ENCODE measurements around the gene FZD4.
A peak's percentile ranks its signal among the peaks of the same experiment; 100 is the strongest.
"Not testable (repeated sequence)": the region's sequence is repeated elsewhere in the genome, so short reads cannot be mapped to it uniquely, and the experiment has no call there.

Gene FZD4

DNA sequence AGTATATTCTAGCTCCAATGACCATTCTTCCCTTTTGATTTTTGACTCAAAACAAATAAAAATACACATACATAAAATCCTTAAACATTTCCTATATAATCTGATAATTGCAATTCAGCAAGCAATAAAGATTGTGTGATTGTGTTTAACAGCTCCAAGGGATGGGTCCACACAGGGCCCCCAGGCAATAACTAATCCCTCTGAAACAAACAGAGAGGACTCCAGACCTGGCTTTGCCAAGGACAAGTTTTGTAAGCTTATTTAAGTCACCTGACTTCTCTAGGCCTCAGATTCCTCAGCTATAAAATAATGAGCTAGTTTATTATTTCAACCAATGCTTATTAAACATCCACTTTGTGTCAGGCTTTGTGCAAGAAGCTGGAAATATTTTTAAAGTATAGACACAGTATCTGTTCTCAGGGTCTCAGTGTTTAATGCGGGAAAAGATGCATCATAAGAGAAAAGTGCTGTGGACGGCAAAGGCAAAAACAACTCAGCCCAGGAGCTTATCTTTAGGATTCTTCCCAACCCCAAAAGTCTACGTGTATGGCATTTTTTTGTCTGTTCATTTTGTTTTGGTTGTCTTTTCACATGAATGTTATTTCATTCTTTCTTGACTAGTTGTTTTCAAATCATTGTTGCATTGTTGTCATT, 20.1 kb downstream of the FZD4 start:
- no peak for DNase-seq

DNA sequence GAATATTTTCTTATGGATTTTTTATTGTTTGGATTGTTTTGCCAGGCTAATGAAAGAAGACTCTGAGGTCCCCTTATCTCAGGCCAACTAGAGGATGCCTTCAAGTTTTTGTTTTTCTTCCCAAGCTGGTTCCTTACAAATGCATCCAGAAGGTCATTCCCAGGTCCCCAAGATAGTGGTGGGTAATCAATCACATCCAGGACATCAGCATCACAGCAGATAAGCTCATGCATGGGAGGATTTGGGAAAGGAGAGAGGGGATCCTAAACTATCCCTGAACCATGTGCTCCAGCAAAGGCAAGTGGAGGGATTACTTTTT, 20.7 kb downstream of the FZD4 start:
- DNase-seq = no peak

DNA sequence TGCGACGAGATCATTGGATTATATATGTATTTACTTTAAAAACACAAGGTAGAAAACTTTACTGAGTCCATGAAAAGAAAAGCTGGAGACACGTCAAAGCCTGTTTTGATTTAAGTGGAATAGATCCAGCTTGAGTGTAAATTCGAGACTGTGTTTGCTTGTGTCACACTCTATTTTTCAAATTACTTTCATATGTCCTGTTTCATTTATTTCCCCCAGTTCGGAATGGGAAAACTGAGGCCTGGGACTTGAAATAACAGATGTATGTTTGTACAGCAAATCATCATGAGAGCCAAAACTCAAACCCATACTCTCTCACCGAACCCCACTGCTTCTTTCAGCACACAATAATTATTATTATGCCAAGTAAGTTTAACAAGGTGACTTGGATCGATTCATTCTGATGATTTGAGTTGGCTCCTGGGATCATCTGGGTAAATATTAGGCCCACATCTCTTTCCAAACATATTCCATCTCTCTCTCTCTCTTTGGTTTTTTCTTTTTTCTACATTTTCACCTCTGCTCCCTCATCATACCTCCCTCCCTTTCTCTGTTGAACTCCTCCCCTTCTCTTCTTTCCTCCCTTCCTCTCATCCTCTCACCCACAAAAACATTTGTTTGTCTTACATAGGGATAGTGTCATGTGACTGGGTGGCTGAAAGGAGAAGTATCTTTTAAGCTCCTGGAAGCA, 21.2 kb downstream of the FZD4 start:
- no peak for DNase-seq

DNA sequence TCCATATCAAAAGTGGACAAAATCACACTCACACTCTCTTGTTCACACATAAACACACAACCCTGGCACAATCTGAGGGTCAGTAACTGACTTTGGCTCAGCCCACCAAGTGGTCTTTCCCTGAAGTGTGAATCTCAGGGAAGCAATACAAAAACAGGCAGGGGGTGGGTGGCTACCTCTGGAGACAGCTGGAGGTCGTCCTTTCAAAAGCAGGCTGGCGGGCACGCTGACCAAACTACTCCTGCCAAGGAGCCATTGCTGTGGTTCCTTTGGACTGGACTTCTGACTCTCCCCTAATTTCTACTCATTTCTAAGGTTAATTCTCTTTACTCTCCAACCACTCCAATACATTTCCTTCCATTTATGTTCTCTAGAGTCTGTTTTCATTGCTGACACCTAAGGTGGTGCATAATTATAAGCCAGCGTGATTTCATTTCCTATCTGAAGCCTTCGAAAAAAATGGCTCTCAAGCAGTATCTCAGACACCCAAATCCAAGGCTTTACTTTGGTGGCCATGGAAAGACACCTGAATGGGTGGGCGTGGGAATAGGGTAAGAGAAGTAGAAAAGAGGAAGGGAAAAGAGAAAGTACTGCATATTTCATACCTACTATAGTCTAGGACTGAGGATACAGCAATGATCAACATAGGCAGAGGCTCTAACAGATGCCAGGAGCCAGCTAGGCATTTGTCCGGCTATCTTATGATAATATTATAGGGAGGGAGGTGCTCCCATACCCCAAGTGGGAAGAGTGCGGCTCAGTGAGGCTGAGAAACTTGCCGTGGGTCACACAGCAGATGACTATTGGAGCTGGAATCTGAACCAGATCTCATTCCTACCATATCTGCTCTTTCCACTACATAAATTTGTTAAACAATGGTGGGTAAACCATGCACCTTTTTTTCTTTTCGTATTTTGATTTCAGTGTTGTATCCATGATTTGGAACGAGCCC, 22.0 kb downstream of the FZD4 start:
- no peak for DNase-seq

DNA sequence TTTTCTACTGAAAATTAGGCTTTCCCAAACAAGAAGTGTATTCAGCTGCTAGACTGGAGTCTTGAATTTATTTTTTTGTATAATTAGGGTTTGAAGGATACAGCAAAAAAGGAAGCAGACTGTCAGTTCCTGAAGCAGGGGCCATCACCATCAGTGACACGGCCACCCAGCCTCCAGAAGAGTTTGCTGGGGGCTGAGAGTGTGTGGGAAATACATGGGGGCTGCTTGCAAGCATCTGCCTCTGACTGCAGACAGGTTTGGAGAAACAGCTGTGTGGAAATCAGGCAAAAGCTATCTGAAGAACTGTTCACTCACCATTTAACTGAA, 23.0 kb downstream of the FZD4 start:
- DNase-seq = no peak

DNA sequence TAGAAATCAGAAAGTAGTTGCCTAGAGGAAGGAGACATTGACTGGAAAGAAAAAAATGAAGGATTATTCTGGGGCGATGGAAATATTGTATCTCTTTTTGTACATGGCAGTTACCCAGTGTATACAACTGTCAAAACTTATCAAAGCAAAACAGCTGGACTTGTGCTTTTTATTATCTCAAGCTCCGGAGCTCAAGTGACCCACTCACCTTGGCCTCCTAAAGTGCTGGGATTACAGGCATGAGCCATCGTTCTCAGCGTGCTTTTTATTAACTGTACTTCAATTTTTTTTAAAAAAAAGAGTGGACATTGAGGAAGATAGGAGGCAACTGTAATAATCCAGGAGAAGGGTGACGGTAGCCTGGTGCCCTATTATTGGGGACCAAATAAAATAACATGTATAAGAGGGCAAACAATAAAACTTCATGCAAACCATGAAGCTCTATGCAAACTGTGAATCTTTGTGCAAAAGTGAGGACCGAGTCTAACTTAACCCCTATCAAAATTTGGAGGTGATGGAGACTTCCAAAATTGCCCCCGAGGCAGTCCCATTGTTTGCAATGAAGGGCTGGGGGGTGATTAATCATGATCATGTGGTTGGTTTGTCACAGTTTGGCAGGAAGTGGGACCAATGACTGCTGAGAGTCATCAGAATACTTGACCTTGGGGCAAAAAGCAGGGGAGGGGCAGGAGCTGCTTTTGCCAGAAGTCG, 23.5 kb downstream of the FZD4 start:
- DNase-seq = no peak

DNA sequence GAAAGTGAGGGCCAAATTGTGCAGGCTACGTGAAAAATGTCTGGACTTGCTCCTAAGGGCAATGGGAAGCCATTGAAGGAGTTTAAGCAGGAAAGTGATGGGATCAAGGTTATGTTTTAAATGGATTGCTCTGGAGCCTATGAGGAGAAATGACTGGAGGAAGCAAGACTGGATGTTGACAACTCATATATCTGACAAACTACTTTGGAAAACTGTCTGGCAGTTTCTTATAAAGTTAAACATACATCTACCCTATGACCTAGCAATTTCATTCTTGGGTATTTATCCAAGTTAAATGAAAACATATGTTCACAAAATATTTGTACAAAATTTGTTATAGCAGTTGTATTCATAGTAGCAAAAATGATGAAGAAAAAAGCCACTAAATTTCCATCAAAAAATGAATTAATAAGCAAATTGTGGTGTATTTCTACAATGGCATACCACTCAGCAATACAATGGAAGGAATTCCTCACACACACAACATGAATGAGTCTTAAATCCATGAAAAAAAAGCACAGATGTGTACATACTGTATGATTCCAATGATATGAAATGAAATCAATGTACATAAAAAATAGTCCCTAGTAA, 24.1 kb downstream of the FZD4 start:
- no peak for DNase-seq

DNA sequence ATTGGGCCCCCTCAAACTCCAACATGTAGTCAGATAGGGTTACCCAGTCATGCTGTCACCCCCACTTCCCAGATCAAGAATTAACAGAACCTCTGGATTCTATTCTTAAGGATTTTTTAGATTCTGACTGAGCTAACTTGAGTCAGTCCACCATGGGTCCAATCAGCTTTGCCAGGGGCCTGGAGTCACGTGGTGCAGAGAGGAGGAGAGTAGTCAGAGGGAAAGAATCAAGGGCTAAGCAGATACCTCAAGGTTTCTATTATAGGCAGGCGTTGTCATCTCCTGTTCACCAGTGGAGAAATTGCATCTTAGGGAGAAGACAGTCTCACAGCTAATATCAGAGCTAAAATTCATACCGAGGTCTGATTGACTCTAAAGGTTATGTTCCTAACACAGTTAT, 28.2 kb downstream of the FZD4 start:
- DNase-seq = no peak

DNA sequence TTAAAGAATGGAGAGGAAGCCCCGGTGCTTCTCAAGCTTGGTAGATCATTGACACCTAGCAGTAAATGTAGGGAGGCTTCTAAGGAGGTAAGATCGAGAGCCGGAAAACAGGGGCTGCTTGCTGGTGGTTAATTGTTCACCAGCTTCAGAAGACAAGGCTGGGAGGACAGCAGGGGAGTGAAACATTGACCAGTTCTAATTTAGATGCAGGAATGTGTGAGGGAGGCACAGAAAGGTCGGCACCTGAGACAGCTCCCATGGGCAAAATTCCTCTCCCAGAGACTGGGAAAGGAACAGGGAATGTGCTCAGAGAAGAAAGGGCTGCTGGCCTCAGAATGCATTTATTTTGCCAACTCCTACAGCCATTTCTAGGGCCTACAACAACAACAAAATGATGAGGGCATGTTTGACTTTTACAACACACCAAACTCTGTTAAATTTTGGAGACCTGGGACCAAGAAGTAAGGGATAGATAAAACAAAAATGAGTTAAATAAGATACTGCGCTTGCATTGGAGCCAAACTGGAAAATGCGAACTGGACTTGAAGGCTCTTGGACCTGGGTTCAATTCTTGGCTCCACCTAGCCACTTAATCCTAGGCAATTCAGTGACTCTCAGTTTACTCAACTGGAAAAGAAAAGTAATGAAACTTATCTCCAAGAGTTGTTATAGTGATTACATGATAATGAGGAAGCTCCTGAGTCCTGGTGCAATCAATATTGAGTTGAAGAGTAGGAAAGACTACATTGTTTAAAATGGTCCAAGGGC, 31.0 kb downstream of the FZD4 start:
- DNase-seq = no peak

DNA sequence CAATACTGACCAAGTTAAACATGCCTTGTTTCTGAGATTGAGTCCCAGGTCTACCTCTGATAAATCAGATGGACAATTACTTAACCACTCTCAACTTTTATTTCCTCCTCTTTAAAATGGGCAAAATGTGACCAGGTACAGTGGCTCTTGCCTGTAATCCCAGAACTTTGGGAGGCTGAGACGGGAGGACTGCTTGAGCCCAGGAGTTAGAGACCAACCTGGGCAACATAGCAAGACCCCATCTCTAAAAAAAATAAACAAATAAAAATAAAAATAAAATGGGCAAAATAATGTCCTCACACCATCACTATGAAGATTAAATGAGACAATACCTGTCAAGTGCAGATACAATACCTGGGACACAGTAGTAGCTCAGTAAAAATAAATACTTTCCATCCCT, 33.0 kb downstream of the FZD4 start:
- DNase-seq = no peak

DNA sequence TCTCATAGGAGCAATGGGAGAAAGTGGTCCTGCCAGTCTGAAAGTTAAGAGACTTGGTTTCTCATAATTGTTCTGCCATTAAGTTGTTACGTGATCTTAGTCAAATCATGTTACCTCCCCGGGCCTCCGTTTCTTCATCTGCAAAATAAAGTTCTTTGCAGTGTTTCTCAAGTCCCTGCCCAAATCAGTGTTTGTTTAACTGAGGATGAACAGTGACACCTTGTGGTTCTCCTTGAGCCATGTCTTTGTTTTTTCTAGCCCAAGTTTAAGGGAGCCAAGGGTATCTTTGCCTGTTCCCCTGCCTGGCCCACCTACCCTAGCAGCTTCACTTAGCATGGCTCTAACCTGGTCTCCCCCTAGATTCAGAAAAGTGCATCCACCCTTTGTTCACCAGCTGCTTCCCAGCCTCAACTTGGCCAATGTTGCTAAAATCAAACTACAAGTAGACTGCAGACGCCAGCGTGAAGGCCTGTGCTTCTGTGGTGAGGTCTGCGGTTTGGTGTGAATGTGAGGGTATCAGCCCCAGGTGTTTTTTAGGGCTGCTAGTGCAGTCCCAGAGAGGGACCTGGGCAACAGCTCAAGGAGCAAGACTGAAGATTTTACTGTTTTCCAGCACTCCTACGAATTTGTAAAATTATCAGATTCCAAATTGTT, 35.5 kb downstream of the FZD4 start:
- DNase-seq = peak; percentile 63 to 71

DNA sequence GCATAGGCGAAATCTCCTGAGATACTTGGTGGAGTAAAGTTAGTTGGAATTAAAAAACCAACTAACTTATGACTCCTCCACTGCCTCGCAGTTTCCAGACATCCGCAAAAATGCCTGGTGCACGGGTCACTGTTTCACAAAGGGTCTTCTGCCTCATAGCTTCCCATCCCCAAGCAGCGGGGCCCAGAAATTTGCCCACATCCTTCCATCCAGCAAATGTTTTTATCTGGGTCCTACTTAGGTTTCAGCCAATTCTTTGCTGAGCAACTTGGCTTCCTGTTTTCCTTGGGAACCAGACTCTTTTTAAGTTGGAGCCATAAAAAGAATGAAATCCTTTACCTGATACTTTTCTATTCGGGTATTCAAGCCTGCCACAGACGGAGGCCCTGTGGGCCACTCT, 36.2 kb downstream of the FZD4 start:
- no peak for DNase-seq

DNA sequence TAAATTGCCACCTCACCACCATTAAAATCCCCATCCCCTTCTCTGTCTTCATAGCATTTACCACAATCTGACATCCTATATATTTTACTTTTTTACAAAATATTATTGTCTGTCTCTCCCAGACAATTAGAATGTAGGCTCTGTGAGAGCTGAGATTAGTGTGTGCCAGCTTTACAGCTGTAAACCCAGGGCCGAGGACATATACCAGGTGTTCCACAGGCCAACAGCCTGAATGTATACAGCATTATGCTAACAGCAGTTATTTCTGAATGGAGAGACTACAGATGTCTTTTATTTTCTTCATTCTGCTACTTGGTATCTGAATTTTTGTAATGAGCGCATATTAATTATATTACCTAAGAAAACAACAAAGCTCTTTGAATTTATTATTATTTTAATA, 36.7 kb downstream of the FZD4 start:
- DNase-seq = no peak

DNA sequence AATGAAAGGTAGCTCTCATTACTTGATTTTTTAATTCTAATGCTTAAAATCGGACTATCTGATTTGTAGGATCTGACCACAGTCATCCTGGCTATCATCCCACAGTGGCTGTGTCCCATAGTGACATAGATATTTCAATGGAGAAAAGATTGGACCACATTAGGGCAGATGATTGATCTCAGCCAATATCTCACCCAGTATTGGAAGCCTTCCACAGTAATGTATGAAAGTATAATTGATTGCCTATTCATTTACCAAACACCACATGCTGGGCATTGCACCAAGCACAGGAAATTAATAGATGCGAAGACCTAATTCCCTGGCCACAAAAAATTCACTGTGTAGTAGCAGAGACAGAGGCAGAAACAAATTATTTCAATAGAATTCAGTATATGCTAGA, 37.6 kb downstream of the FZD4 start:
- DNase-seq = no peak

DNA sequence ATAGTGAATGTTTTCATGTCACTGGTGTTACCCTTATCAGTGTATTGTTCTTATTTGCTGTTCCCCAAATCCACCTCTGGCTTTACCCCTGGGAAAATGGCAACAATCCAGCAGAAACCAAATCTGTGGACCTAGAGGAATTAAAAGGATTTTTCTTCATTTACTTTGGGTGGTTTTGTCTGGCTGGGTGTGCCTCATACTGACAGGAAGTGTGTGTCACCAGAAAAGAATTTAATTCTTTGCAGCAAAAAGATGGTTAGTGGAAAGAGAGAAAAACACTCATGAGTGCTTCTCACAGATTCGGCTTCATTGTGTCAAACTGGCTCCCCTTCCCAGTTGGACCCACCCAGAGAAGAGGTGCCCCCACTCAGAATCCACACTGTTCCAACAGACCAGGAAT, 38.9 kb downstream of the FZD4 start:
- no peak for DNase-seq

DNA sequence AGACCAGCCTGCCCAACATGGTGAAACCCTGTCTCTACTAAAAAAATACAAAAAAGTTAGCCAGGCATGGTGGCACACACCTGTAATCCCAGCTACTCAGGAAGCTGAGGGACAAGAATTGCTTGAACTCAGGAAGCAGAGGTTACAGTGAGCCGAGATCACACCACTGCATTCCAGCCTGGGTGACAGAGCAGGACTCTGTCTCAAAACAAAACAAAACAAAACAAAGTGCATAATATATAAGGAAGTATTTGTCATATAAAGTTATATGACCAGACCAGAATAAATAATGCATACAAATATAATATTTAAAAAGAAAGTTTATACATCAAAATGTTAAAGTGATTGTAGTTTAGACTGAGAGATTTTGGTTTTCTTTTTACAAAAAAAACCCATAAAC, 39.3 kb downstream of the FZD4 start:
- DNase-seq = not testable (repeated sequence)

DNA sequence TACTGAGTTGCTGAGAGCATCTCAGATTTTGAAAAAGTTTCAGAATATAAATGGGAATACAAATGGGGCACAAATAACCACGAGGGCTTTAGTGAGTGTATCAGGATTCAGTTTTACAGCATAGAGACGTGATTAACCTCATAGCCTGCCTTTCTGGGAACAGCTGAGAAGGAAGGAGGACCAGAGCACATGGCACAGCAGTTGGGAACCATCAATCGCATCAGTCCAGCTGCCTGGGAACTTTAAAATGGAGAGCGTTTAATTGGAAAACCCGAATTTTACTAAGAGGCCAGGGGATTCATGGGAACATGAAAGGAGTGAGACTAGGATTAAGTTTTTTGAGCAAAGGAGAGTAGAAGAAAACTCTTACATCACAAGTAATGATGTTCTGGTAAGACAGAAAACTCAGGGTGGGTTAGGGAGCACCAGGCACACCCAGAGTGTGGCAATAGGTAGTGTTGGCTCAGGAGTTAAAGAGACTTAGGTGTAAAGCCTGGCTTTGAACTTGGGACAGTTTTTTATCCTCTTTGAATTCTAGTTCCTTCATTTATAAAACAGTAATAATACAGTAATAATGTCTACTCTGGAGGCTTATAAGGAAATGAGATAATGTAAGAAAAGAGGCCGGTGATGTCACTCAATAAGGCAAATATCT, 40.2 kb downstream of the FZD4 start:
- DNase-seq = no peak

DNA sequence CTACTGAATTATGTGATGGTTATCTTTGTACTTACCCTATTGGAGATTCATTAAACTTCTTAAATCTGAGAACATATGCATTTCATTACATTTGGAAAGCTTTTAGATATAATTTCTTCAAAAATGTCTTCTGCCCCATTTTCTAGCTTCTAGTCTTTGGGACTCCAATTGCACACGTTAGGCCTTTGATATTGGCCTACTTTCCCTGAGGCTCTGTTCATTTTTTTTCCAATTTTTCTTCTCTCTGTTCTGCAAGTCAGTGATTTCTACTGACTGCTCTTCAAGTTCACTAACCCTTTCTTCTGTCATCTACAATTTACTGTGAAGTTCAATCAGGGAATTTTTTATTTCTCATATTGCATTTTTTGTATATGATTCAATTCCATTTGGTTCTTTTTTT, 43.0 kb downstream of the FZD4 start:
- DNase-seq = no peak

DNA sequence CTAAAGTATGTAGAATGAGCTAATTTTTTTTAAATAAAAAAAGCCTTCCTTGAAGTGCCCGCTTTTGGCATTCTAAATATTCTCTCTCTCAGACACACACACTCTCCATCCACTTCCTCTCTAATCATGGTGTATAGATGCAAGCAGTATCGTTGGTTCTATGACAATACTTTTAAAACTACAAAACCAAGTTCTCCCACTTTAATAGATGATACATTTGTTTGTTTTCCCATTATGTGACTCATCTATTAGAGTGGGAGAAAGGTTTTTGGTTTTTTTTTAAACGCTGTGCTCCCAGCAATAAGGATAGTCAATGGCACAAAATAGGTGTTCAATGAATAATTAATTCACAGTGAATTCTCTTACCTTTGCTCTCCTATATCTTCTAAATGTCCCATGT, 44.6 kb downstream of the FZD4 start:
- DNase-seq = no peak

DNA sequence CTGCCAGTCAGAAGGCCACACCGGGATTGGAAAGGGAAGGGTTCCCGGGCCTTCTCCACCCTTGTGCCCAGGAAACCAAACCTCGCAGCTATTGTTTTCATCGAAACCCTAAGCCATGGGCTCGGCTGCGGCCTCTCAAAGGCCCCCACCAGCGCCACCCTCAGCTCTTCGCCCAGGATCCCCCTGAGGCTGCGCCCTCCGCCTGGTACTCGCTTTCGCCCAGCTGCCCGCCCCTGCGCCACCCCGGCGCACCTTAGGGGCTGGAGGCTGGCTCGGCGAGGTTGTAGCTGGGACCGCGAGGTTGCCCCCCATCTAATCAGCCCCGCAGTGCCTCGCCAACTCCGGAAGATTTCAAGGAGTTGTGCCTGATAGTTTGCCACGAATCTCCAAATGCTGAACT, 49.0 kb downstream of the FZD4 start:
- DNase-seq = no peak

DNA sequence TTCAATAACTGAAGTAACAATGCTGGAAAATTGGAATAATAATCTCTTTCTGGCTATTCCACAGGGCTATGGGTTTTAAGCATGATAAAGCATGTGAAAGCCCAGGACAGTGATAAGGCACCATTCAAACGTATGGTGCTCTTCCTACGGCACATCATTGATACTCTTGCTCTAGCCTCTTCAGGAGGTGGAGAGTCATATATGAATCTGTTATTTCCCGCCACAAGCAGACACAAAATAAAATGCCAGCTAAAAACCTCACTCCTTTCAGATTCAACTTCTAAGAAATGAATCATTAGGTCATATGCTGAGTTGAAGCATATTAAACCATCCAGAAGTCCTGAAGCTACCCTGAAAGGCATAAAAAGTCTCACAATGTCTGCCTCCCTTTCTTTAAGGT, 49.9 kb downstream of the FZD4 start:
- DNase-seq = no peak

Measured in Kasumi-1 (cell line).